AG04449 (cell line): ENCODE data around the gene P2RX4.
"Not testable (repeated sequence)": the region's sequence is repeated elsewhere in the genome, so short reads cannot be mapped to it uniquely, and the experiment has no call there.

ENCODE experiments used
- CTCF ChIA-PET: fragments of 350-600 bp; formaldehyde crosslinking; extraction: SDS; loops from one replicate; lab custom pipeline; 2021; ENCODE audit warnings: antibody characterized with exemption; lab: Yijun Ruan, JAX
- POLR2A ChIA-PET: fragments of 400-600, 350-600 bp; formaldehyde crosslinking; extraction: SDS; loops from one replicate; lab custom pipeline; 2020; ENCODE audit warnings: antibody characterized with exemption, inconsistent platforms; lab: Yijun Ruan, JAX
- DNase-seq: peaks from one replicate; pipeline ENCODE4 v3.0.0-alpha.2; 2010; ENCODE audit warnings: low read depth, low spot score
- H3K4me3 ChIP-seq: 2 replicates; pipeline ENCODE4 v1.5.1; 2011; ENCODE audit warnings: low read depth, mild to moderate bottlenecking, control low read depth, low read length
- CTCF ChIP-seq: IDR thresholded peaks from one replicate; pipeline ENCODE4 v1.5.1; 2011; ENCODE audit warnings: mild to moderate bottlenecking, moderate library complexity, low read length, control low read depth, inconsistent platforms; ENCODE audit not compliant: insufficient read depth; ENCODE audit errors: missing control alignments

P2RX4 gene

DNA sequence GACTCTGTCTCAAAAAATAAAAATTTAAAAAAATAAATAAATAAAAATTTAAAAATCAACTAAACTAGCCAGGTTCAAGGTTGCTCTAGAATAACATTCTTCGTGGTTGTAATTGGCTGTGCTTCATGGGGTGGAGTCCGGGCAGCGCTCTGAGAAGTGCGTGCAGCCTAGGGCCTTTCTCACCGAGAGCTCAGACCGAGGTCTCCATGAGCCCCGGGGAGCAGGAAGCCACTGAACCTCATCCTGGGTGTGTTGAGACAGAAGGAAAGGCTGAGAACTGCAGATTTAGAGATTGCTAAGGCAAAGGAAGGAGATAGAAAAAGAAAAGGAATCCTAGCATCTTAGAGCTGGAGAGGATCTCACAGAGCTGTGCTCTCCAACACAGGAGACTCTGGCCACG is 14.7 kb downstream of the P2RX4 start:
- ChIA-PET CTCF (interaction anchor here (1.3 to 1.8 kb wide), 3 partner anchors 14 to 219 kb away, joined by 4 to 7 read pairs (median 4); no protein-coding TSS in a partner anchor), POLR2A (no interaction called here)
- H3K4me3 ChIP-seq: no peak overlapping the region
- TF ChIP-seq CTCF: no peak
- no peak for DNase-seq

DNA sequence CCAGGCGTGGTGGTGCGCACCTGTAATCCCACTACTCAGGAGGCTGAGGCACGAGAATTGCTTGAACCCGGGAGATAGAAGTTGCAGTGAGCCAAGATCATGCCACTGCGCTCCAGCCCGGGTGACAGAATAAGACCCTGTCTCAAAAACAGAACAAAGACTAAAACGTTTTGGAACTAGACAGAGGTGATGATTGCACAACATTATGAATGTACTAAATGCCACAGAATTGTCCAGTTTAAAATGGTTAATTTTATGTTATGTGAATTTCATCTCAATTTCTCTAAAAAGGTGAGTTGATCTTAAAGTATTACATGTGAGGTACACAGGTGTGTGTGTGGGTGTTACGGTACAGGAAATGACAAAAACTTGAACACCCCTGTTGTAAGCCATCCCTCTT is 16.5 kb downstream of the P2RX4 start:
- DNase-seq: no peak
- CTCF ChIA-PET: no interaction called here
- POLR2A ChIA-PET: no interaction called here
- no peak overlapping the region for H3K4me3 ChIP-seq
- TF ChIP-seq CTCF: no peak

GRCh38 chr12:121226871-121227270 is 16.9 kb downstream of the P2RX4 start:
- CTCF ChIA-PET: interaction anchor here (1.3 kb wide), 1 partner anchor 12 kb away, joined by 4 read pairs; no protein-coding TSS in a partner anchor
- DNase-seq, POLR2A ChIA-PET, H3K4me3 ChIP-seq: not testable (repeated sequence)

DNA sequence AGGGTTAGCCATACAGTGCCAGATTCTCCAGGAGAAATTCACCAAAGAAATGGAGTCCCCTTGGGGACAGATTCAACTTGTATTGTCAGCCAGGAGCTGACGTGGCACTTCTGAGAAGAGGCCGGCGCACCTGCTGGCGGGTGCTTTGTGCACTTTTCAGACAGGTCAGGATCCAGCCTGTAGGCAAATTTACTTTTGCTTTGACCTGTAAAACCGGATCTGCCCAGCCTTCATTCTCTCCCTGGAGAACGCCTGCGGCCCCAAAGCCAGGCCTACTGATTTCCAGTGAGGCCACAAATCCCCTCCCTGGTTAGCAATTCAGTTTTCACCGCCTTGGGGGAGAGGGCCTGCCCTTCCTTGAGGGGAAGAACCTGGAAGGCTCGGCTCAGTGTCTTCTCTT is 17.4 kb downstream of the P2RX4 start:
- DNase-seq: no peak
- ChIA-PET POLR2A (no interaction called here), CTCF (interaction anchor here (1.3 kb wide), 1 partner anchor 12 kb away, joined by 4 read pairs; no protein-coding TSS in a partner anchor)
- TF ChIP-seq CTCF: no peak
- no peak overlapping the region for H3K4me3 ChIP-seq

- TF ChIP-seq CTCF: no peak
- H3K4me3 ChIP-seq: no peak overlapping the region
- DNase-seq: no peak
- ChIA-PET CTCF (interaction anchor here (1.0 to 3.5 kb wide), 7 partner anchors 11 to 224 kb away, joined by 3 to 60 read pairs (median 7); no protein-coding TSS in a partner anchor), POLR2A (no interaction called here)
Measured at GRCh38 chr12:121228919-121229665, 19.2 kb downstream of the P2RX4 start.

DNA sequence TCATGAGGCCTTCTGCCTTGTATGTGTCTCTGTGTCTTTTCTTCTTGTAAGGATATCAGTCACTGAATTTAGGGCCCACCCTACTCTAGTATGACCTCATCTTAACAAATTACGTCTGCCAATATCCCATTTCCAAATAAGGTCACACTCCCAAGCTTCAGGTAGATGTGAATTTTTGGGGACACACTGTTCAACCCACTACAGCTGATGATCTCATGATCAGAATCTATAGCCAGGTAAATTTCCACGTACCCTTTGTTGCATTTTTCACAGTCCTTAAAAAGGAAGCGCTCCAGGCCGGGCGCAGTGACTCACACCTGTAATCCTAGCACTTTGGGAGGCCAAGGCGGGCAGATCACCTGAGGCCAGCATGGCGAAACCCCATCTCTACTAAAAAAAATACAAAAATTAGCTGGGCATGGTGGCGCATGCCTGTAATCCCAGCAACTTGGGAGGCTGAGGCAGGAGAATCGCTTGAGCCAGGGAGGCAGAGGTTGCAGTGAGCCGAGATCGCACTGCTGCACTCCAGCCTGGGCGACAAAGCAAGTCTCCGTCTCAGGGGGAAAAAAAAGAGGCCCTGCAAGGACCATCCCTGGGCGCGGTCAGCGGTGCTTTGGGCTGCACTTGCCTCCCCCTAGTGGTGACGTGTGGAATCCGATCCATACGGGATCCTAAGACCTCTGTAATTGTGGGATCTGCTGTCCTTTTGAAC is 20.1 kb downstream of the P2RX4 start:
- DNase-seq, H3K4me3 ChIP-seq: not testable (repeated sequence)

More for the DNA sequence above, 20.1 kb downstream of the P2RX4 start:
- CTCF ChIA-PET: interaction anchor here (1.0 to 3.5 kb wide), 14 partner anchors 10 to 224 kb away, joined by 3 to 60 read pairs (median 5); no protein-coding TSS in a partner anchor
- peak; percentile 91 for TF ChIP-seq CTCF
- POLR2A ChIA-PET: not testable (repeated sequence)
